Progenitor cell of endocrine pancreas (in vitro differentiated cells): Measurements from ENCODE around the gene DUS1L. TPM values are rescaled to one million over a fixed set of nuclear protein-coding genes. Genes with fewer than 3 reads are reported as not detected.

Experiments used
- DNase-seq: peaks from one replicate; pipeline ENCODE4 v3.0.0; 2021; ENCODE audit warnings: low spot score; ENCODE audit not compliant: unreplicated experiment
- H3K27ac Mint-ChIP-seq: 2 replicates; pipeline ENCODE4 v1.8.0; 2021; ENCODE audit warnings: mild to moderate bottlenecking, moderate library complexity, mixed read lengths
- H3K27me3 Mint-ChIP-seq: 2 replicates; pipeline ENCODE4 v1.8.0; 2021; ENCODE audit warnings: mixed read lengths
- H3K36me3 Mint-ChIP-seq: 2 replicates; pipeline ENCODE4 v1.8.0; 2022; ENCODE audit warnings: mixed read lengths; ENCODE audit not compliant: insufficient read depth
- H3K4me1 Mint-ChIP-seq: 2 replicates; pipeline ENCODE4 v1.8.0; 2021; ENCODE audit warnings: low read depth, mixed read lengths
- H3K4me3 Mint-ChIP-seq: 2 replicates; pipeline ENCODE4 v1.8.0; 2021; ENCODE audit warnings: low read depth, mild to moderate bottlenecking, moderate library complexity, mixed read lengths
- H3K9me3 Mint-ChIP-seq: 2 replicates; pipeline ENCODE4 v1.8.0; 2021; ENCODE audit warnings: low read depth, mixed read lengths
- total RNA-seq: library from RNA; stranded (reverse); gene quantifications from 2 replicates; pipeline ENCODE4 v1.2.1, GENCODE V29; 2021
- TF ChIP-seq, protein P1 (sequence below): fragments of 200-600 bp; sonication (generic); IDR thresholded peaks from one replicate; pipeline ENCODE4 v1.5.0; 2021; ENCODE audit warnings: antibody characterized with exemption, mild to moderate bottlenecking; ENCODE audit not compliant: unreplicated experiment

DUS1L gene
- total RNA-seq, 1 donor from 2014 or later = 93.8 TPM

DNA sequence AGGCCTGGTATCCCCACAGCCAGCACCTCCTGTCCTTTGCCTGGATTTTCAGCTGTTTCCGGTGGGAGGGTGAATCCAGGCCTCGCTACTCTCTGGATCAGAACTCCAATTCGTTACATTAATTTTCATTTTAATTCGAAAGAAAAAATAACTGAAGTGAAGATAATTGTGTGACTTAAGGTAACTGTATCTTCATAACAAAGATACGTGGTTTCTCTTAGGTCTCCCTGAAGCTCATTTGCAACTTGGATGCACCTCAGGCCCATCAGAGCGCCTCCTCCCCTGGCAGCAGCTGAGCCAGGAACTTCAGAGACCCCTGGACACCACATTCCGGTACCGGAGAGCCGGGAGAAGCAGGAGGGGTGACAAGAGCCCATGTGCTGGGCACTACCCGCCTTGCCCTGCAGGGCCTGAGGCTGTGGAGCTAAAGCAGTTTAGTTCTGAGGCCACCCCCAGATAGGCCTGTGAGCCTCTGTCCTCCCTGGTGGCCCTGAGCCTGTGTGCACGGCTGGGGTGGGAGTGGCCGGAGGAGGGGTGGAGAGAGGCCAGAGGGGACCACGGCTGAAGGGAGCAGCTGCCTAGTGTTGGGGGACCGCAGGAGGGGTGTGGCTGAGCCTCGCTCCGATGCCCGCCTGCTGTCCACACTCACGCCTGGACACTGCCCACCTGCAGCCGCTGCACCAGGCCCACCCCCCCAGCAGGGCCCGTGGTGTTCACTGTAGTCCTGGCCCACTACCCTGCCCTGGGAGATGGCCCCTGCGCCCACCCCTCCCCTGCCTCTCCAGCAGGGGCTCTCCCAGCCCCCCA is 11.4 kb upstream of the DUS1L start:
- no peak for DNase-seq
- Mint-ChIP-seq H3K4me3 (no peak overlapping the region), H3K27me3 (peaks cover 16% of the 10 kb centered on the region), H3K36me3 (peaks cover 2% of the 10 kb centered on the region), H3K4me1 (no peaks in the 10 kb centered on the region), H3K27ac (no peak overlapping the region), H3K9me3 (no peaks in the 10 kb centered on the region)
- TF ChIP-seq, protein P1, sequence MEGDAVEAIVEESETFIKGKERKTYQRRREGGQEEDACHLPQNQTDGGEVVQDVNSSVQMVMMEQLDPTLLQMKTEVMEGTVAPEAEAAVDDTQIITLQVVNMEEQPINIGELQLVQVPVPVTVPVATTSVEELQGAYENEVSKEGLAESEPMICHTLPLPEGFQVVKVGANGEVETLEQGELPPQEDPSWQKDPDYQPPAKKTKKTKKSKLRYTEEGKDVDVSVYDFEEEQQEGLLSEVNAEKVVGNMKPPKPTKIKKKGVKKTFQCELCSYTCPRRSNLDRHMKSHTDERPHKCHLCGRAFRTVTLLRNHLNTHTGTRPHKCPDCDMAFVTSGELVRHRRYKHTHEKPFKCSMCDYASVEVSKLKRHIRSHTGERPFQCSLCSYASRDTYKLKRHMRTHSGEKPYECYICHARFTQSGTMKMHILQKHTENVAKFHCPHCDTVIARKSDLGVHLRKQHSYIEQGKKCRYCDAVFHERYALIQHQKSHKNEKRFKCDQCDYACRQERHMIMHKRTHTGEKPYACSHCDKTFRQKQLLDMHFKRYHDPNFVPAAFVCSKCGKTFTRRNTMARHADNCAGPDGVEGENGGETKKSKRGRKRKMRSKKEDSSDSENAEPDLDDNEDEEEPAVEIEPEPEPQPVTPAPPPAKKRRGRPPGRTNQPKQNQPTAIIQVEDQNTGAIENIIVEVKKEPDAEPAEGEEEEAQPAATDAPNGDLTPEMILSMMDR = no peak

DNA sequence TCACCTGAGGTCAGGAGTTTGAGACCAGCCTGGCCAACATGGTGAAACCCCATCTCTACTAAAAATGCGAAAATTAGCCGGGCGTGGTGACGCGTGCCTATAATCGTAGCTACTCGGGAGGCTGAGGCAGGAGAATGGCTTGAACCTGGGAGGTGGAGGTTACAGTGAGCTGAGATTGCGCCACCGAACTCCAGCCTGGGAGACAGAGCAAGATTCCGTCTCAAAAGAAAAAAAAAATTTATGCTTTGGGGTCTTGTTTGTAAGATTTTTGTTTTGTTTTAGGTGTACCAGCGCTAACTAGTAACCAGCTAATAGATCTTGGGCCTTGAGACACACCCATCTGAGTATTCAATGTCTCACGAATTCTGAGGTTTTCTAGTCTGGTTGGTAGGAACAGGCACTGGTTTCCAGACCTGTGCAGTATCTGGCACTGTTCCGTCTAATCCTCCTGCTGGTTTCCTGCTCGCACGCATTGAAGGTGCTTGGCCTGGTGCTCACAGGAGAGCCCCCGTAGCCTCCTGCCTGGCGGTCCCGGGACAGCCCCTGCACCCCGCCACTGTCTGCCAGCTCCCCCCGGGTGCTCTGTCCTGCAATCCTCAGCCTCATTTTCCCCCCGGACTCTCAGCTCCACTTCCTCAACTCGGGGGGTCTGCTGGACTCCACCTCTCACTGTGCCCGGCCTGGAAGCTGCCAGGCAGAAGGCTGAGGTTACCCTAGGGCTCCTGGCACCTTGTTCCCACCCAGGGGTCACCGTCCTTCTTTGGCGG is 10.6 kb upstream of the DUS1L start:
- Mint-ChIP-seq H3K9me3 (no peaks in the 10 kb centered on the region), H3K36me3 (peaks cover 2% of the 10 kb centered on the region), H3K4me1 (no peaks in the 10 kb centered on the region), H3K27ac (no peak overlapping the region), H3K4me3 (no peak overlapping the region), H3K27me3 (peaks cover 16% of the 10 kb centered on the region)
- DNase-seq = no peak
- TF ChIP-seq, protein P1 = no peak

DNA sequence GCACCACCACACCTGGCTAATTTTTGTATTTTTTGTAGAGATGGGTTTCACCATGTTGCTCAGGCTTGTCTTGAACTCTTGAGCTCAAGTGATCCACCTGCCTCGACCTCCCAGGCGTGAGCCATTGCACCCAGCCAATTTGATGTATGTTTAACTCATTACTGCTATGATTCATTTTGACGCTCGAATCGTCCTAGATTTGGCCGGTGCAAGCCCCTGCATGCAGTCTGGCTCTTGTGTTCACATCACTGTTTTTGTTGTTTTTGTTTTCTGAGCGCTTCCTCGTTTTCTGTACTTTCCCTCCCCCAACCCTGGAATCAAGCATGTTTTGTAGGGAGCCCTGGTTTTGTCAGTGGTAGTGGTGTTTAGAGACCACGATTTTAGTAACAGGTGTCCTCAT is 7.8 kb upstream of the DUS1L start:
- Mint-ChIP-seq H3K27me3 (peaks cover 20% of the 10 kb centered on the region), H3K36me3 (peaks cover 2% of the 10 kb centered on the region), H3K4me1 (no peaks in the 10 kb centered on the region), H3K27ac (no peak overlapping the region), H3K4me3 (no peak overlapping the region), H3K9me3 (no peaks in the 10 kb centered on the region)
- DNase-seq = no peak
- TF ChIP-seq, protein P1 = no peak

DNA sequence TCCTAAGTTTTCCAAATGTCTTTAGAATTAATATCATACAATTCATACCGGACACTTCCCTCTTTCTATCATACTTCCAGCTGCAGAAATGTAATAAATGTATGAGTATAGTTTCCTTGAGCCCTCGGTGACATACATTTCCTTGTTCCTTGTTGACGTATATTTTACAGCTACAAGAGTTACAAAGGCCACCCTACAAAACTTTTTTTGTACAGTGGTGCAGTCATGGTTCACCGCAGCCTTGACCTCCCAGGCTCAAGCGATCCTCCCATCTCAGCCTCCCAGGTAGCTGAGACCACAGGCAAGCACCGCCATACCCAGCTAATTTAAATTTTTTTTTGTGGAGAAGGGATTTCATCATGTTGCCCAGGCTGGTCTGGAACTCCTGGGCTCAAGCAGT is 7.2 kb upstream of the DUS1L start:
- no peak for DNase-seq
- H3K4me3 Mint-ChIP-seq = no peak overlapping the region
- H3K9me3 Mint-ChIP-seq = no peaks in the 10 kb centered on the region
- peaks cover 20% of the 10 kb centered on the region for H3K27me3 Mint-ChIP-seq
- H3K36me3 Mint-ChIP-seq = no peaks in the 10 kb centered on the region
- TF ChIP-seq, protein P1 = no peak
- H3K4me1 Mint-ChIP-seq = no peaks in the 10 kb centered on the region
- H3K27ac Mint-ChIP-seq = no peak overlapping the region

DNA sequence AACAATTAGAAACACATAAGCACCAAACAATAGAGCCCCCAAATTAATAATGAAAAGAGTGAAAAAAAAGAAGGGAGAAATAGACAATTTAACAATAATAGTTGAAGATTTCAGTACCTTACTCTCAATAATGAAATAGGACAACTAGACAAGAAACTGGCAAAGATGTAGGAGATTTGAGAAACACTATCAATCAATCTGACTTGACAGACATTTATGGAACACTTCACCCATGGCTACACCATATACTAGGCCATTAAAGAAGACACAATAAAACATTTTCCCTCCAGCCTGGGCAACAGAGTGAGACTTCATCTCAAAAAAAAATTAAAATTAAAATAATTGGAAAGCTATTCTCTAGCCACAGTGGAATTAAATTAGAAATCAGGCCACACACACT is 5.0 kb upstream of the DUS1L start:
- H3K27me3 Mint-ChIP-seq = peaks cover 20% of the 10 kb centered on the region
- no peak for DNase-seq
- H3K36me3 Mint-ChIP-seq = no peaks in the 10 kb centered on the region
- no peaks in the 10 kb centered on the region for H3K9me3 Mint-ChIP-seq
- no peak overlapping the region for H3K27ac Mint-ChIP-seq
- TF ChIP-seq, protein P1 = no peak
- H3K4me3 Mint-ChIP-seq = no peak overlapping the region
- peaks cover 1% of the 10 kb centered on the region for H3K4me1 Mint-ChIP-seq
